ENCODE measurements around the gene STATH. TPM values are rescaled to one million over a fixed set of nuclear protein-coding genes. Genes with fewer than 3 reads are reported as not detected.
A peak's percentile ranks its signal among the peaks of the same experiment; 100 is the strongest.

Gene STATH
- not detected for polyA plus RNA-seq
- long read RNA-seq, donor 1: 0 reads
- long read RNA-seq, donor 2: 0 reads
- long read RNA-seq, donor 3: 0 reads
- long read RNA-seq, donor 4: 0 reads
- long read RNA-seq, donor 5: 0 reads
- long read RNA-seq, donor 6: 0 reads
- long read RNA-seq, donor 7: 0 reads
- long read RNA-seq, donor 8: 0 reads
- long read RNA-seq, donor 9: 0 reads
- long read RNA-seq, donor 10: 0 reads
- long read RNA-seq, donor 11: 0 reads

- WGBS (ENCODE audit: insufficient coverage, low lambda C conversion rate): 80% methylated on average over 2 of the region's 3 CpGs
- Histone ChIP-seq H3K36me3 (ENCODE audit: control insufficient read depth, insufficient read depth, low read length) (no peaks in the 10 kb centered on the region), H3K4me1 (ENCODE audit: control insufficient read depth, insufficient read depth, low read length) (no peaks in the 10 kb centered on the region), H3K4me3 (ENCODE audit: low read length) (no peak within 1 kb of the TSS), H3K9me3 (ENCODE audit: control insufficient read depth, low read depth, low read length) (no peaks in the 10 kb centered on the region), H3K27ac (ENCODE audit: low read length) (no peak within 1 kb of the TSS), H3K27me3 (ENCODE audit: control insufficient read depth, insufficient read depth, low read length) (no peaks in the 10 kb centered on the region)
- no peak for DNase-seq
Observed at GRCh38 chr4:69995526-69996016, at the start of gene STATH. TSS of gene STATH (plus strand) at chr4:69995966. CDS start at chr4:69998438, 2,472 bp downstream.

DNA sequence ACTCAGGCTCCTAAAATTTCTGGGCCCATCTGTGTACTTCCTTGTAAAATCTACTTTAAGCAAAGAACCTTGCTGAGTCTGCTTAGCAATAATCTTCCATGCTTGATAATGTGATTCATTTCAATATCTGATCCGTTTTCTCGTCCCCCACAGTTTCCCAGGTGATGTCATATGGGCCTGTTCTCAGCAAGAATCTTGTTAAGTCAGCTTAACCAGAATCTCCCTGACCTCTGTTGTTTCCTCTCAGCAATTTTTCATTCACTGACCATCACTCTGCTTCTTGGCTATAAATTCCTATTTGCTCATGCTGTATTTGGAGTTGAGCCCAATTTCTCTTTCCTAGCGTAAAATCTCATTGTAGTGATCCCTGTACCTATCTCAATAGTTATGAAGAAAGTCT lies 44.2 kb upstream of the STATH start:
- H3K27ac ChIP-seq (ENCODE audit: low read length): no peak overlapping the region
- no peak for DNase-seq
- no peaks in the 10 kb centered on the region for H3K36me3 ChIP-seq (ENCODE audit: control insufficient read depth, insufficient read depth, low read length)
- no peaks in the 10 kb centered on the region for H3K27me3 ChIP-seq (ENCODE audit: control insufficient read depth, insufficient read depth, low read length)
- H3K4me1 ChIP-seq (ENCODE audit: control insufficient read depth, insufficient read depth, low read length): no peaks in the 10 kb centered on the region
- H3K9me3 ChIP-seq (ENCODE audit: control insufficient read depth, low read depth, low read length): no peaks in the 10 kb centered on the region
- WGBS (ENCODE audit: insufficient coverage, low lambda C conversion rate): 87% methylated on average over 2 of the region's 3 CpGs
- H3K4me3 ChIP-seq (ENCODE audit: low read length): no peak overlapping the region

DNA sequence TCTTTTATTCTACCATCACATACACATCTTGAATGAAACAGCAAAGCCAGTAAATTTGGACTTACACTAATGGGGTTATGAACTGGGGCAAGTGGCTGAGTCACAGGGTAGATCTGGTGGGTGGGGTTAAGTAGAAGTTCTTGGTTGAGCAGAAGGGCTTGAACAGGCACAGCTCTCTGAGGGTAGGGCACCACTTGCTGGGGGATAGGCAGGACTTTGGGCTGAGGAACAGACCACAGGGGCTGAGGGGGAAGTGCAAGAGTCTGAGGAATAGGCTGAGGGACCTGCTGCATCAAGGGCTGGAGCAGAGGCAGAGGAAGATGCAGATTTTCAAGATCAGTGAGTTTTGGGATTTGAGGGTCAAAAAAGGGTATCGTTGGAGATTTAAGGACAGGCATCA lies 38.6 kb upstream of the STATH start:
- Histone ChIP-seq H3K4me1 (ENCODE audit: control insufficient read depth, insufficient read depth, low read length) (no peaks in the 10 kb centered on the region), H3K27me3 (ENCODE audit: control insufficient read depth, insufficient read depth, low read length) (no peaks in the 10 kb centered on the region), H3K27ac (ENCODE audit: low read length) (no peak overlapping the region), H3K36me3 (ENCODE audit: control insufficient read depth, insufficient read depth, low read length) (no peaks in the 10 kb centered on the region), H3K4me3 (ENCODE audit: low read length) (no peak overlapping the region), H3K9me3 (ENCODE audit: control insufficient read depth, low read depth, low read length) (no peaks in the 10 kb centered on the region)
- no CpG with 5 or more reads among the region's 1 CpG for WGBS (ENCODE audit: insufficient coverage, low lambda C conversion rate)
- DNase-seq: no peak

GRCh38 chr4:69965628-69966027 lies 30.1 kb upstream of the STATH start, which contains the start of gene CSN2:
TSS of gene CSN2 (minus strand) at chr4:69965728. CDS start at chr4:69960995, 4,733 bp downstream.
- Histone ChIP-seq H3K36me3 (ENCODE audit: control insufficient read depth, insufficient read depth, low read length) (no peaks in the 10 kb centered on the region), H3K9me3 (ENCODE audit: control insufficient read depth, low read depth, low read length) (no peaks in the 10 kb centered on the region), H3K4me1 (ENCODE audit: control insufficient read depth, insufficient read depth, low read length) (no peaks in the 10 kb centered on the region), H3K27me3 (ENCODE audit: control insufficient read depth, insufficient read depth, low read length) (no peaks in the 10 kb centered on the region), H3K4me3 (ENCODE audit: low read length) (no peak within 1 kb of the TSS), H3K27ac (ENCODE audit: low read length) (no peak within 1 kb of the TSS)
- DNase-seq: no peak
- WGBS (ENCODE audit: insufficient coverage, low lambda C conversion rate): no CpG with 5 or more reads among the region's 2 CpGs

DNA sequence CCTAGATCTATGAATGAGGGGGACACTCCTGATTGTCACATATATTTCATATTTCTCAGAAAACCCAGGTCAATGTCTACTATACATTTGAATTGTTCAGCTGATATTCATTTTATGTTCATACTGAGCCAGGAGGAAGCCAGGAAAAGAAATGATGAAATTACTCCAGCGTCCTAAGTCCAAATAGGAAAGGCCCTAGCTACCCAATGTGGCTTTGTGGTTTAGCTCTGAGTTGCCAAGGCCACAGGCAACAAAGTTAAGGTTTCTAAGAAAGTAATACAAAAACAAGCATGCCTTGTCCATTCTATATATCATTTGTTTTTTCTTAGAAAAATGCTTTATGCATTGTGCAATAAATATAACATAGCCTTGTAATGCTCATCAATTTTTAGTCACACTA lies 25.7 kb upstream of the STATH start:
- Histone ChIP-seq H3K27ac (ENCODE audit: low read length) (no peak overlapping the region), H3K9me3 (ENCODE audit: control insufficient read depth, low read depth, low read length) (no peaks in the 10 kb centered on the region), H3K4me3 (ENCODE audit: low read length) (no peak overlapping the region), H3K36me3 (ENCODE audit: control insufficient read depth, insufficient read depth, low read length) (no peaks in the 10 kb centered on the region), H3K27me3 (ENCODE audit: control insufficient read depth, insufficient read depth, low read length) (no peaks in the 10 kb centered on the region), H3K4me1 (ENCODE audit: control insufficient read depth, insufficient read depth, low read length) (no peaks in the 10 kb centered on the region)
- WGBS (ENCODE audit: insufficient coverage, low lambda C conversion rate): 100% methylated on average over 1 of the region's 1 CpG
- DNase-seq: no peak

DNA sequence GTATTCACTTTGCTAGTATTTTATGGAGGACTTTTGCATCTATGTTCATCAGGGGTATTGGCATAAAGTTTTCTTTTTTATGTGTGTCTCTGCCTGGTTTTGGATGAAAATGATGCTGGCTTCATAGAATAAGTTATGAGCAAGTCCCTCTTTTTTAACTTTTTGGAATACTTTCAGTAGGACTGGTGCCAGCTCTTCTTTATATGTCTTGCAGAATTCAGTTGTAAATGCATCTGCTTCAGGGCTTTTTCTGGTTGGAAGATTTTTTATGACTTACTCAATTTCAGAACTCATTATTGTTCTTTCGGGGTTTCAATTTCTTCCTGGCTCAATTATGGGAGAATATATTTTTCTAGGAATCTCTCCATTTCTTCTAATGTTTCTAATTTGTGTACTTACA lies 21.1 kb upstream of the STATH start:
- no peak overlapping the region for H3K4me3 ChIP-seq (ENCODE audit: low read length)
- no peak for DNase-seq
- WGBS (ENCODE audit: insufficient coverage, low lambda C conversion rate): 100% methylated on average over 1 of the region's 1 CpG
- no peaks in the 10 kb centered on the region for H3K4me1 ChIP-seq (ENCODE audit: control insufficient read depth, insufficient read depth, low read length)
- H3K36me3 ChIP-seq (ENCODE audit: control insufficient read depth, insufficient read depth, low read length): no peaks in the 10 kb centered on the region
- no peak overlapping the region for H3K27ac ChIP-seq (ENCODE audit: low read length)
- no peaks in the 10 kb centered on the region for H3K9me3 ChIP-seq (ENCODE audit: control insufficient read depth, low read depth, low read length)
- H3K27me3 ChIP-seq (ENCODE audit: control insufficient read depth, insufficient read depth, low read length): no peaks in the 10 kb centered on the region

DNA sequence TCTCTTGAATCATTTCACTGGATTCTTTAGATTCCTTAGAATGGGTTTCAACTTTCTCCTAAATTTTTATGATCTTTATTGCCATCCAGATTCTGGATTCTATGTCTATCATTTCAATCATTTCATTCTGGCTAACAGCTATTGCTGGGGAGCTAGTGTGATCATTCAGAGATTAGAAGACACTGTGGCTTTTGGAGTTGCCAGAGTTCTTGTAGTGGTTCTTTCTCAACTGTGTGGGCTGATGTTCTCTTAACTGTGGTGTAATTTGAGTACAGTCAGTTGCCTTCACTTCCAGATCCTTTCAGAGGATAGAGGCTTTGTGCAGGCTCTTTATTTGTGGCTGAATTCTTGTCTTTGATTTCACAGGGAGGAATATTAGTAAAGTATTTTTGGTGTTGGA lies 18.2 kb upstream of the STATH start:
- H3K4me3 ChIP-seq (ENCODE audit: low read length): no peak overlapping the region
- no peaks in the 10 kb centered on the region for H3K36me3 ChIP-seq (ENCODE audit: control insufficient read depth, insufficient read depth, low read length)
- no peak for DNase-seq
- no peaks in the 10 kb centered on the region for H3K27me3 ChIP-seq (ENCODE audit: control insufficient read depth, insufficient read depth, low read length)
- no peaks in the 10 kb centered on the region for H3K4me1 ChIP-seq (ENCODE audit: control insufficient read depth, insufficient read depth, low read length)
- no peaks in the 10 kb centered on the region for H3K9me3 ChIP-seq (ENCODE audit: control insufficient read depth, low read depth, low read length)
- no peak overlapping the region for H3K27ac ChIP-seq (ENCODE audit: low read length)

DNA sequence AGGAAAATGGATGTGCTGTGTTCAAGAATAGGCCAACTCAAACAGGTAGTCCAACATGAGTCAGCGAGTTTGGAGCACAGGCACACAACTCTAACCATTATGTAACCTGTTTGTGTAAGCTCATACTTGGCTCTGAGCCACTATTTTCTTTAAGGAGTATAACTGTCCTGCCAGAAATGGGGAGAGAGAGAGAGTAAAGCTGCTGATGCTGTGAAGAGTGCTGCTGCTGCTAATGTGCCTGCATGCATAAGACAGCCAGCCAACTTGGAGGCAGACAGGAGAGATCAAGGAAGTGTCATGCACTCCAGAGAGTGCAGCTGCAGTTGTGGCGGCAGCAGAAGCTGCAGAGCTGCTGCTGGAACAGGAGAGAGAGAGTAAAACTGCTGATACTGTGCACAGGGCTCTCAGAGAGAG lies 11.7 kb upstream of the STATH start:
- H3K9me3 ChIP-seq (ENCODE audit: control insufficient read depth, low read depth, low read length): no peaks in the 10 kb centered on the region
- no peaks in the 10 kb centered on the region for H3K27me3 ChIP-seq (ENCODE audit: control insufficient read depth, insufficient read depth, low read length)
- no peaks in the 10 kb centered on the region for H3K36me3 ChIP-seq (ENCODE audit: control insufficient read depth, insufficient read depth, low read length)
- WGBS (ENCODE audit: insufficient coverage, low lambda C conversion rate): 60% methylated on average over 1 of the region's 2 CpGs
- no peak overlapping the region for H3K4me3 ChIP-seq (ENCODE audit: low read length)
- H3K27ac ChIP-seq (ENCODE audit: low read length): no peak overlapping the region
- peak; percentile 4 to 22 for DNase-seq
- H3K4me1 ChIP-seq (ENCODE audit: control insufficient read depth, insufficient read depth, low read length): no peaks in the 10 kb centered on the region

- no peak for DNase-seq
- no peak overlapping the region for H3K4me3 ChIP-seq (ENCODE audit: low read length)
- H3K4me1 ChIP-seq (ENCODE audit: control insufficient read depth, insufficient read depth, low read length): no peaks in the 10 kb centered on the region
- H3K9me3 ChIP-seq (ENCODE audit: control insufficient read depth, low read depth, low read length): no peaks in the 10 kb centered on the region
- H3K27me3 ChIP-seq (ENCODE audit: control insufficient read depth, insufficient read depth, low read length): no peaks in the 10 kb centered on the region
- H3K27ac ChIP-seq (ENCODE audit: low read length): no peak overlapping the region
- WGBS (ENCODE audit: insufficient coverage, low lambda C conversion rate): 56% methylated on average over 1 of the region's 1 CpG
- no peaks in the 10 kb centered on the region for H3K36me3 ChIP-seq (ENCODE audit: control insufficient read depth, insufficient read depth, low read length)
Observed at GRCh38 chr4:69986663-69987062, 9.1 kb upstream of the STATH start.

DNA sequence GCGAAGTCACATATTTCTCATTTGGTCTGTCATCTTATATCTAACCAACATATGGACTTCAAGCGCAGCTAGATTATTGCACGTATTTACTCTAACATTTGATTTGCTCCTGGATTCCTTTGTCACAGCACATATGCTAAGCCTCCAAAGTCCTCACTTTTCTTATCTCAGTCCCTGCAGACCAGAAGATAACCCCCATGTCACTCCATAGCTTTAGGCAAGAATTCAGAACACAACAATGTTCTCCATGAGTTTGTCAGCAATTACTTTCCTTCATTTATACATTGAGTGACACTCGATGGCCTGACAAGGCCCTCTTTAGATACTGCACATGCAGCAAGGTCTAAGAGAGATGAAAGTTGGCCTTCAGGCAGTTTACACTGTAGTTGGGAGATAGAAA lies 4.8 kb upstream of the STATH start:
- Histone ChIP-seq H3K27me3 (ENCODE audit: control insufficient read depth, insufficient read depth, low read length) (no peaks in the 10 kb centered on the region), H3K9me3 (ENCODE audit: control insufficient read depth, low read depth, low read length) (no peaks in the 10 kb centered on the region), H3K4me1 (ENCODE audit: control insufficient read depth, insufficient read depth, low read length) (no peaks in the 10 kb centered on the region), H3K36me3 (ENCODE audit: control insufficient read depth, insufficient read depth, low read length) (no peaks in the 10 kb centered on the region), H3K27ac (ENCODE audit: low read length) (no peak overlapping the region), H3K4me3 (ENCODE audit: low read length) (no peak overlapping the region)
- WGBS (ENCODE audit: insufficient coverage, low lambda C conversion rate): 47% methylated on average over 3 of the region's 4 CpGs
- DNase-seq: no peak

- H3K4me3 ChIP-seq (ENCODE audit: low read length): no peak overlapping the region
- no peaks in the 10 kb centered on the region for H3K27me3 ChIP-seq (ENCODE audit: control insufficient read depth, insufficient read depth, low read length)
- H3K9me3 ChIP-seq (ENCODE audit: control insufficient read depth, low read depth, low read length): no peaks in the 10 kb centered on the region
- DNase-seq: no peak
- H3K27ac ChIP-seq (ENCODE audit: low read length): no peak overlapping the region
- no peaks in the 10 kb centered on the region for H3K4me1 ChIP-seq (ENCODE audit: control insufficient read depth, insufficient read depth, low read length)
- no CpG with 5 or more reads among the region's 5 CpGs for WGBS (ENCODE audit: insufficient coverage, low lambda C conversion rate)
- H3K36me3 ChIP-seq (ENCODE audit: control insufficient read depth, insufficient read depth, low read length): no peaks in the 10 kb centered on the region
Observed at GRCh38 chr4:69994782-69995181, 984 bp upstream of the STATH start.
